Left forelimb (tissue), 1 donor: Measurements from ENCODE around the gene TMCO2.
"Not testable (repeated sequence)": the region's sequence is repeated elsewhere in the genome, so short reads cannot be mapped to it uniquely, and the experiment has no call there.

Experiments
- DNase-seq: peaks from one replicate; pipeline ENCODE4 v3.0.0-alpha.2; 2018; ENCODE audit warnings: low spot score

TMCO2 gene

DNA sequence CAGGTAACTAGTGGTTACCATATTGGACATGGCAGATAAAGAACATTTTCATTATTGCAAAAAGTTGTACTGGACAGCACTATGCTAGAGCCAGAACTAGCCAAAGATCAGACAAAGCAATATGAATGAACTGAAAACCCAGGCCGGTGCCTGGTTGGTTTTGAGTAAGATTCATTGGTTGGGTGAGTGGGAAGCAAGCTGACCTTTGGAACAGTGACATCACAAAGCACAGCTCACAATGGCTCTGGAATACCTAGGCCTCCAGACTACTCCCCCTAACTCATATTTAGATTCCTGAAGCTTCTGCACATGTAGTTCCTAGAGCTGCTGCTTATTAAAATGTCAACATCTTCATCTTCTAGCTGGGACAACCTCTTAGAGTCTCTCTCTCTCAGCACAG lies at the start of gene TMCO2:
Gene TMCO2 (plus strand): TSS at position 283 of the 400 bp plus-strand sequence. CDS start 57 bp downstream, at position 340.
- no peak for DNase-seq

DNA sequence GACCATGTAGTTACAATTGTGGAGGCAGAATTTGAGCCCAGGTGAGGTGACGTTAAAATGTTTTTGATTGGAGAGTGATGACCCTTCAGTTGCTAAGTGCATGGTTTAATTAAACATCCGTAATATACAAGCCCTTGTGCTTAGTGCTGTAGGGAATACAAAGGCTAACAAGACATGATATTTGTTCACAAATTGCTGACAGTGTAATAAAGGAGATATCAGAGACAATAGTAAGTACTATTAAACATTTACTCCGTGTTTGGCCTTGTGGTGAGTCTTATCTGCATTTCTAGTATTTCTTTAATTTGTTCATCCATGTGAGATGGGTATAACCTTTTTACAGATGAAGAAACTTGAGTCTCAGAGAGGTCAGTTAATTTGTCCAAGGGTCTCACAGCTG lies 48.6 kb upstream of the TMCO2 start:
- no peak for DNase-seq

DNA sequence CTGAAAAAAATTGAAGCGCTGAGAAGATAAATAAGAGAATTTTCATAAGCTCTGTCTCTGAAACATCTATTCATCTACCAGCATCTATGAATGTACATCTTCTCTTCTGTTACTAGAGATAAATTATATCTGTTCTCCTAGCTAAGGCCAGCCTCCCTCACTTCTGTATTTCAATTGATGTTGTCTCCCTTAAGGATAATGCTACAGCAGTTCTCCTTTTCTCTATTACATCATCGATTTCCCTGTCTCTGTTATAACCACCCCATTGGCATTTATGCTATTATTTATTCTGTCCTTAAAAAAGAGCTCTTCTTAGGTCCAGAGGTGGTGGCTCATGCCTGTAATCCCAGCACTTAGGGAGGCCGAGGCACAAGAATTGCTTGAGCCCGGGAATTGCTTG lies 42.9 kb upstream of the TMCO2 start:
- no peak for DNase-seq

DNA sequence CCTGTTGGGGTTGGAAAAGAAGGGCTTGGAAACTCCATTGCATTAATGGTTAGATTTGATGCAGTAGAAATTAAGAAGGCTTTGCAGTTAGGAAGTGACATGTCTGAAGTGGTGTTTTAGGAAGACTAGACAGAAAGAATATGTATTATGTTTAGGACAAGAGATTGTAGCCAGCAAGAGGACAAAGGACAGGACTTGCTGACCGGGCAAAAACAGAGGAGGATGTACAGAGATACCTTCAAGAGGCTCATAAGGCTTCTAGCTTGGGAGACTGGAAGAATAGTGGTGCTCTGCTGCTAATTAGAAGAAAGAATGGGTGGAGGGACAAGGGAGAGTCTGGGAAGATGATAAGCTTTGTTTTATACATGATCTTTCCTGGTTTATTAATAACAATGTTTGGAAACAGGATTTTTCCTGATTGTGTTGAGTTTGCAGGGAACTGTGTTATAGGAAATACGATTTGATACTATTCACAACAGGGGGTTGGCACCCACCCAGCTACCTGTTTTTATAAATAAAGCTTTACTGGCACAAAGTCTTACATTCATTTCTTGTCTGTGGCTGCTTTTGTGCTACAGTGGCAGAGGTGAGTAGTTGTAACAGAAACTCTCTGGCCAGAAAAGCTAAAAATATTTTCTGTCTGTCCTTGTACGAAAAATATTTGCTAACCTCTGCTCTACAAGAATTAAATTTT lies 37.1 kb upstream of the TMCO2 start:
- DNase-seq: no peak

DNA sequence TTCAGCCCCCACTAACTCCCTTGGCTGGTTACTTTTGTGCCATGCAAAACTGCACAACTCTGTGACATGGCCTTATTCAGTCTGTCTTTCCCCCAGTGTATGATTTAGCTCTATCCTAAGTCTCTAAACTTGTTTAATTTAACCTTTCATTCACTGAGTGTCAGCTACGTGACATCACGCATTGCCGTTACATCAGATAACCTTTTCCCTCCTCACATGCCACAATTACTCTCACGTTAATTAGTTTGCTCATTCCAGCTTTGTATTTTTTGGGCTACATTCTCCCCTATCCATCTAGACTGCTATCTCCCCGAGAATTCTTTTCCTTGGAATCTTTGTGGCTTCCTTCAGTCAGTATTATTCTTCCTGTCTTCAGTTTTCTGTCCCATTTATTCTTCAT lies 29.4 kb upstream of the TMCO2 start:
- no peak for DNase-seq

DNA sequence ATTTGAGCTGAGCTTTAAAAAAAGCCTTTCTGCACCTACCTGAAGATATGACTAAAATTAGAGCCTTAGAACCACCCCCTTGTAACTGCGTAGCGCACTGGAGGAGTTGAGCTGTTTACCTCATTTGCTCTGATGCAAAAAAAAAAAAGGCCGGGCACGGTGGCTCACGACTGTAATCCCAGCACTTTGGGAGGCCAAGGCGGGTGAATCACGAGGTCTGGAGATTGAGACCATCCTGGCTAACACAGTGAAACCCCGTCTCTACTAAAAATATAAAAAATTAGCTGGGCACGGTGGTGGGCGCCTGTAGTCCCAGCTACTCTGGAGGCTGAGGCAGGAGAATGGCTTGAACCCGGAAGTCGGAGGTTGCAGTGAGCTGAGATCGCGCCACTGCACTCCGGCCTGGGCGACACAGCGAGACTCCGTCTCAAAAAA lies 26.2 kb upstream of the TMCO2 start:
- not testable (repeated sequence) for DNase-seq

DNA sequence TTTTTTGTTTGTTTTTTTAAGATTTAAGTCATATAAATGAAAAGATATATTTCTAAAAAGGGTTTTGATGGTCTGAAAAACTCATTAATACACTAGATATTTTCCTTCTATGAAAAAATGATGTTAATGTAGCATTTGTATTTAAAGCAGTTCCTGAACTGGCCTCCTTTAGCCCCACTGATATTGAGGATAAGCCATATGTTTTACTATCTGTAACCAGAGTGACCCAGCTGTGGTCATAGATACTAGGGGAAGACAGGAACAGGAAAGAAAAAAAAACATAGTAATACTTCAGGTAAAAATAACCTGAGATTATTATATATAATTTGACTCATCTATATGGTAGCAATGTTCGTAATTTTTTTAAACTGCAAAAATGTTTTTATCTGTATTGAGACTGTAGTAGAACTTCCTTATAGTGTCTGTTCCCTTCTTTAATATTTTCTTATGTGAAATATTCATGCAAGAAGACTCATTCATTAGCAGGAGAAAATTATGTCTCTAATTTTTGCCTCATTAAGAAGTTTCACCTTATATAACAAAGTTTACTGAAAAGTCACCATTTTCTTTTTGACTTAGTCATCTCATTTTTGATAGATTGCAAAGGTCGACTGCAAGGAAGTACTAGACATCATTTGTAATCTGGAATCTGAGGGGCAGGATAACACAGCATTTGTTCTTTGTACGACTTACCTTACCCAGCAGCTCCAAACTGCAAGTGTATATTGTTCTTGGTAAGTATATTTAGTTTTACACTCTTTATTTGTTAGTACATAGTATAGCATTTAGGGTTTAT lies 25.6 kb upstream of the TMCO2 start:
- DNase-seq: no peak

DNA sequence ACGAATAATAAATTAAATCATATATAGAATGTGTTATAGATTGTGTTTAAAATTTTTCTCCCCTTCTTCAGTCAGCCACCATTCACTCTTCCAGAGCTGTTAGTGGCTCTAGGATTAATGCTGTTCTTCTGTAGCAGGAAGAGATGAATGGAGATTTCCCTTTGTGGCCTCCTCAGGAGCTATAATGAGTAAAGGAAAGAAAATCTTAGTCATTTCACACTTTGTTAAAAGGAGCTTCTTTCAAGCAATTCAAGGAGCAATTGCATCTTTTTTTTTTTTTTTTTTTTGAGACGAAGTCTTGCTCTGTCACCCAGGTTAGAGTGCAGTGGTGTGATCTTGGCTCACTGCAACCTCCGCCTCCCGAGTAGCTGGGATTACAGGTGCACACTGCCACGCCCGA lies 23.7 kb upstream of the TMCO2 start:
- no peak for DNase-seq

DNA sequence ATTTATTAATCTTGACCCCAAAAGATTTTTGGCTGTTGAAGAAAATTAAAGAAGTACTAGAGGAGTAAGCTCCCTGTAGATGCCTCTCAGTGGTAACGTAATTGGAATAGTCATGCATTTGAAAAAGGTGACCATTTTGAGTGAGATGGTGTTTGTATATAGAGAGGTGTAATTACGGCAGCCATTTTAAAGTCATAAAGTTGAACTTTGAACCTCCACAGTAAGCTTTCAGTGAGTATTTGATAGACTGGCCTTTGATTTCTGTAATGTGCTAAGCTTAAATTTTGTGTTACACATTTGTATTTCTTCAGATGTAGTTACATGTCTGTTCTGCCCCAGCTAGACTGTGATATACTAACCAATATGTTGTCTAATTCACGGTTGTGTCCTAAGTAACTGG lies 21.5 kb upstream of the TMCO2 start:
- DNase-seq: no peak

DNA sequence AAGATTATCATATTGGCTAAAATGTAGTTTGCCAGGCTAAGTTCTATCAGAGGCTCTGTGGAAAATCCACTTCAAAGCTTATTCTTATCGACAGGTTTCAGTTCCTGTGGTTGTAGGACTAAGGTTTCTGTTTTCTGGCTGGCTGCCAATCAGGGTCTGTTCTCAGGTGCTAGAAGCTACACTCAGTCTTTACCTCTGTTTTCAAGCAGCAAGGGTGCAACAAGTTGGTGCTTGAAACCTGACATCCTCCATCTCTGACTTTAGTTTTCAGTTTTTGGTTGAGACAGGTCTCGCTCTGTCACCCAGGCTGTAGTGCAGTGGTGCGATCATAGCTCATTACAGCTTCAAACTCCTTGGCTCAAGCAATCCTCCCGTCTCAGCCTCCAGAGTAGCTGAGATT lies 15.3 kb upstream of the TMCO2 start:
- no peak for DNase-seq

DNA sequence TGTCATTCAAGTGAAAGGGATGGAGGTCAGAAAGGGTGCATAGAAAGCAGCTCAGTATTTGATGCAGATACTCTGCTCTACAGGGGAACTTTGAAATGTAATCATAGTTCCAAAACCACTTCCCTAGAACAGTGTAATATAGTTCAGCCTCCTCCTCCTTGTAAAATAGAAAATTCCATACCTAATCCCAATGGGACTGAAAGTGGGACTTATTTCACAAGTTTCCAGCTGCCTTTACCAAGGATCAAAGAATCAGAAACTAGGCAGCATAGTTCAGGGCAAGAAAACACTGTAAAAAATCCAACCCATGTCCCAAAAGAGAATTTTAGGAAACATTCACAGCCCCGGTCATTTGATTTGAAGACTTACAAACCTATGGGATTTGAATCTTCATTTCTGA lies 8.1 kb upstream of the TMCO2 start:
- DNase-seq: no peak

DNA sequence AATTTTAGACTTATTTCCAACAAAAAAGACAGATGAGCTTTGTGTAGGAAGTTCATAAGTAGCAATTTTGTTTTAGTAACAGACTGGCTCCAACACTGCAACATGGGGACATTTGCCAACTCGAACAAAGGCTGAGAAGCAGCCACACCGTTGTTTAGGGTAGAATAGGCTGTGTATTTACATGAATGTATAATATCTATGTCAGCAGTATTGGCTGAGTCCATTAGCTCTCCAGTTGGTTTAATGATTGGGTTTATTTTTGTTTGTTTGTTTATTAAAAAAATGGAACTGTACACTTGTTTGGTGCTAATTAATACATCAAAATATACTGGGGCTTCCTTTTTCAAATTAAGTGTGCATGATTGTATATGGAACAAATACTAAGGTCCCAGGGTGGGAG lies 7.3 kb upstream of the TMCO2 start:
- no peak for DNase-seq

DNA sequence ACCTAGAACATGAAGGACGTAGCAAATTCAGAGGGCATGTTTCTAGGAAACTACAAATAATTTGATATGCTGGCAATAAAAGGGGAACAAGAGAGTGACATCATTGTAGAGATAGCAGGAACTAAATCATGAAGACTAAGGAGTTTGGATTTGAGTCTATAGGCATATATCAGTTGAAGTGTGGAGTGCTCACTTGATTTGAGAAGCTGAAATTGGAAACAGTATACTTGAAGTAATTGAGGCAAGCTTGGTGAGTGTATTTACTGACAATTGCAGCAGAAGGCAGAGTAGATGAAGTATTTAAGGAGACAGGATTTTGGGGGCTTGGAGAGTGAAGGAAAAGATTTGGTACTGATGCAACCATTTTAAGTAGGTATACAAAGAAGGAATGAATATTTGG lies 6.4 kb upstream of the TMCO2 start:
- no peak for DNase-seq

DNA sequence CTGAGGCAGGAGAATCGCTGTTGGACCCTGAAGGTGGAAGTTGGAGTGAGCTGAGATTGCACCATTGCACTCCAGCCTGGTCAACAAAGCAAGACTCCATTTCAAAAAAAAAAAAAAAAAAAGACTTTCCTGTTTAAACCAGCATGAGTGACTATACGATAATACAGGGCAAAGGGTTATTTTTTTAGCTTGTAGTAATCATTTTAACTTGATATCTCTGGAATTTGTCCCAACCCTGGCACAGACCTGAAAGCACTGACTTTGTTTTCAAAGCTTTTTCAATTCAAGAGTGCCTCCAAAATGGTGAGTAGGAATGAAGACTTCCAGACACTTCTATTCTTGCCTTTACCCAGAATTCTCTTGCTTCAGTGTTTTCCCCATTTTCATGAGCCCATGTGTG lies 4.4 kb upstream of the TMCO2 start:
- no peak for DNase-seq

DNA sequence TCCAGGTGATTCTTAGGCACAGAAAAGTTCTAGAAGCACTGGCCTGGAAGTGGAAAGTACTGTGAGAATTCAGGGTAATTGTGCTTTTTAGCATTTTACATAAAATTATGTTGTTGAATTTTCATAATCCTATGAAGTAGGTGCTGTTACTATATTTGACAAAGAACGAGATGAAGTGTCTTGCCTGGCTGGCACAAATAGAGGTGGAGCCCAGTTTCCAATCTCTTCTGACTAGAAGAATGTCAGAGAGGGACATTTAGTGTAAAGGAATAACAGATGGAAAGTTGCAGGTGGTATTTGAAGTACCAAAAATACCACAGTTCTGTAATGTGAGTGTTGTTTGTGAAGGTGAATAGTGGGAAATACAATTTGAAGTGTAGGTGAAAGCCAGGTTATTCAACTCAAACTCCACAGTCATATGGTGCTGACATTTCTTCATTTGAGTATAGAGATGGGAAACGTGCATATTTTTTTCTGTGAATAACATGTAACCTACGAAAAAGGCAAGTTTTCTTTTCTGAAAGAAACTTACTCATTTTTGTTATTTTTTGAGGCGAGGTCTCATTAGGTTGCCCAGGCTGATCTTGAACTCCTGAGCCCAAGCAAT lies 3.5 kb upstream of the TMCO2 start:
- DNase-seq: no peak

DNA sequence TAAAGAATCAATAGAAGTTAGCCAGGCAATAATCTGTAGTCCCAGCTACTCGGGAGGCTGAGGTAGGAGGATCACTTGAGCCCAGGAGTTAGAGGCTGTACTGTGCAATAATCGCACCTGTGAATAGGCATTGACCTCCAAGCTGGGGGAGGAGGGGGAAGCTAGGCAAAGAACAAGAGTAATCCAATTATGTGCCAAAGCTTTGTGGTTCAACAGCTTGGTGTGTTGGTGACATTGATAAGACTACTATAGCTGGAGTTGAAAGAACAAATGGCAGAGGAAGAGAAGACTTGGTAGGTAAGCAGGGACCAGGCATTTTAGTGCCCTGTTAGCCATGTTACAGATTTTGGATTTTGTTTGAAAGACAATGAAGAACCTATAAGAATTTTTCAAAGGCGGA lies 2.1 kb upstream of the TMCO2 start:
- no peak for DNase-seq

DNA sequence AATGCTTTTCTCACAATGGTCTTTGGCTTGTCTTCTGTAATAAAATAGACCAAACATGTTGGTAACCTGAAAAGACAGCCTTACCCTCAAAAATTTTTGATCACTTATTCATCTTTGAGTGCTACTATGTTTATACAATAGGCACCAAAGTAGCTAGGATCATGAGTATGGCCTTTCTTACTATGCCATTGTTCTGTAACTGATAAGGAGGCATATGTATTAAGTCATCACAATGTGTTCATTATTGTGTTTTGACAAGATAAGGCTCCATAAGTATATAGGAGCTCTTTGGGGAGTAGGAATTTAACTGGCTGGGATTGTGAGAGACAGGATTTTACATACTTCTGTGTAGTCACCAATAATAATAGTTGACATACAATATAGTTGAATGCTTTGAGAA lies 675 bp downstream of the TMCO2 start:
- no peak for DNase-seq

DNA sequence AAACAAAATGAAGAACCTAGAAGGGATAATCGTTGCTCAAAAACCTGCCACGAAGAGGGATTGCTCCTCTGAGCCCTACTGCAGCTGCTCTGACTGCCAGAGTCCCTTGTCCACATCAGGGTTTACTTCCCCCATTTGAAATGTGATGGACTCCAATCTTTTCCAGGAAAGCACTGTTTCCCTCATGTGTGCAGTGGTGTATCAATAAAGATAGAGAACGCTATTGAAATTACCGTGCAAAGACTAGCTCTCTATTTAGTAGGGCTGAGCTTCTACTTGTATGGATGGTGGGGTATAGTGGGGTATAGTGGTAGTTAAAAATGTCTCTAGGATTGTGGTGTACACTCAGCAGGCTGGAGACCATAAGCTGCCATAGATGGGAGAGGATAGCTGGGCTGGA lies 3.7 kb downstream of the TMCO2 start:
- DNase-seq: no peak

DNA sequence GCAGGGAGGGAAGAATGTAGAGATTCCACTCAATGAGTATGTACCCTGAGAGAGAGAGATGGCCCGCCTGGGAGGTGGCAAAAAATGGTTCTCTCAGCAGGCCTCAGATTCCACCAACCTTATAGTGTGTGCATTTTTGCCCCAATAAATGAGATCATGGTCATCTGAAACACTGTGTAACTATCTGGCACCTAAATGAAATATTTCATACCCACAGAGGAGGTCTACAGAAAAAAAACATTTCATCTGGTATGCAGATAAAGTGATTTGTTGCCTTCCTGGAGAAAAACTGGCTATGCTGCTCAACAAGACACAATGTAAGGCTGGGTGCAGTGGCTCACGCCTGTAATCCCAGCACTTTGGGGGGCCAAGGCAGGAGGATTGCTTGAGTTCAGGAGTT lies 4.9 kb downstream of the TMCO2 start:
- no peak for DNase-seq

DNA sequence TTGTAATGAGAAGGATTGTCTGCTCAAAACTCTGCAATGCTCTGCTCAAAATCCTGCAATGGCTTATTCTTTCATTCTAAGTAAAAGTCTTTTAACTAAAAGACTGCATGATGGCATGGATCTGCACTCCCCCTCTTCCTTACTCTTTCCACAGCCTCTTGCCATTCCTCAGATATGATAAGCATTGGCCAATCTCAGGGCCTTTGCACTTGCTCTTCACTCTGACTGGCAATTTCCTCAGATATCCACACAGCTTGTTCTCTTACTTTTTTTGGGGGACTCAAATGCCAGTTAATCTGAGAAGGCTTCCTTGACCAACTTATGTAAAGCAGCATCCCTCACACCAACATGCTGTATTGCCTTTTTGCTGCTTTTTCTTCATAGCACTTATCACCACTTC lies 7.5 kb downstream of the TMCO2 start:
- no peak for DNase-seq

DNA sequence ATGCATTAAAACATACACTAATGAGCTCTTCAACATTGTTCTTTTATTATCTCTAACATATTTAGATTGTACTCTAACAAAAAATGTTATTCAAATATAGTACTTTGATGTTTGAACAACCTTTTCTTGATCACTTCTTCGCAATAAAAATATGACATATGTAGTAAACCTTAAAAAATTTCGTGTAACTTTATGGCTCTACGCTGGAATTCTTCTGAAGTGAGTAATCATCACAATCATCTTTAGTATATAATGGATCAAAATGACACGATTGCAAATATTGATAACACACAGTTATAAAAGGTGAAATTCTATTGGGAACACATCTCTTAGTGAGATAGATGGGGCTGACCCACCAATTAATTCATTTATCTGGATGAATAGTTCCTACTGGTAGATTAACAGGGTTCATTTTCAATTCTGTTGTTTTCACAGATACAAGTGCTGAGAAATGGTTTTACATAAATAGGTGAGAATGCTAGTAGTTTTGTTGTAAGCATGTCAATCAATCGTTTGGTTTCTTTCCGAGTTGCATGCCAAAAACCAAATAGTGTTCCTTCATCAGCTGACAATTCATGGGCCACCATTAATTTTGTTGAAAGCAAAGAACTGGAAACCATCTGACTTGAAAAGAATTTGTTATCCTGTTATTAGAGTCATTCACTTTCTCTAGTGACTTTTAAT lies 8.8 kb downstream of the TMCO2 start:
- no peak for DNase-seq

DNA sequence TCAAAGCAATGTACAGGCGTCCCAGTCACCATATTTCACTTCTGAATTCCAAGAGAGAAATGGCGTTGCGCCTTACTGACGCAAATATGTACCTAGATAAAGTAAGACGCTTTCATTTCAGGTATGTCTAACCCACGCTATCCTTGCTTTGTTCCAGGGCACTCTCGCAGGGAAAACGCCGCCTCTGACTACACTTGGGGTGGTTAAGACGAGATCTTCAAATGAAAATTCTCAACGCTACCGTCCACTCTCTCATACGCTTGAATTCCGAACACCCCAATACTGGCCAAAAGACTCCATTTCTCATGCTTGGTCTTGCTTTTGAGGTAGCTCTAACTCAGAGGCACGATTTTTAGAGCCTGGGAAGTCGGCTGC lies 9.6 kb downstream of the TMCO2 start:
- no peak for DNase-seq
